GM19438 (cell line): ENCODE measurements around the gene FOXA3.
"Not testable (repeated sequence)": the region's sequence is repeated elsewhere in the genome, so short reads cannot be mapped to it uniquely, and the experiment has no call there.

Experiments
- ATAC-seq: cut with Tn5 transposase; IDR thresholded peaks from one replicate; pipeline ENCODE4 v1.9.1; 2021; ENCODE audit warnings: low read depth; ENCODE audit not compliant: unreplicated experiment

Gene FOXA3

GRCh38 chr19:45827459-45828093 lies 36.5 kb upstream of the FOXA3 start:
- ATAC-seq: no peak

GRCh38 chr19:45828523-45828922 lies 35.6 kb upstream of the FOXA3 start:
- no peak for ATAC-seq

- no peak for ATAC-seq
Measured at GRCh38 chr19:45828945-45829344, 35.2 kb upstream of the FOXA3 start.

- ATAC-seq: no peak
Measured at GRCh38 chr19:45834970-45835369, 29.2 kb upstream of the FOXA3 start.

- no peak for ATAC-seq
Measured at GRCh38 chr19:45842198-45842597, 21.9 kb upstream of the FOXA3 start.

- no peak for ATAC-seq
Measured at GRCh38 chr19:45847663-45848062, 16.5 kb upstream of the FOXA3 start.

- no peak for ATAC-seq
Measured at GRCh38 chr19:45848922-45849321, 15.2 kb upstream of the FOXA3 start.

GRCh38 chr19:45852145-45852750 lies 11.9 kb upstream of the FOXA3 start:
- ATAC-seq: no peak

- ATAC-seq: no peak
Measured at GRCh38 chr19:45852983-45853382, 11.1 kb upstream of the FOXA3 start.

GRCh38 chr19:45854167-45854778 lies 9.9 kb upstream of the FOXA3 start:
- no peak for ATAC-seq

- no peak for ATAC-seq
Measured at GRCh38 chr19:45860359-45861259, 3.5 kb upstream of the FOXA3 start.

- ATAC-seq: no peak
Measured at GRCh38 chr19:45862271-45862563, 1.9 kb upstream of the FOXA3 start.

- peak; percentile 81 for ATAC-seq
Measured at GRCh38 chr19:45862564-45863334, 1.4 kb upstream of the FOXA3 start, which contains the start of gene SYMPK. Gene SYMPK (minus strand): TSS chr19:45863147. CDS start chr19:45854495, 8,652 bp downstream.

GRCh38 chr19:45863335-45863839 lies 739 bp upstream of the FOXA3 start:
- ATAC-seq: no peak

- ATAC-seq: no peak
Measured at GRCh38 chr19:45864629-45865082, 530 bp downstream of the FOXA3 start.

- ATAC-seq: no peak
Measured at GRCh38 chr19:45865269-45865948, 1.3 kb downstream of the FOXA3 start.

- no peak for ATAC-seq
Measured at GRCh38 chr19:45866400-45867176, 2.5 kb downstream of the FOXA3 start.

- not testable (repeated sequence) for ATAC-seq
Measured at GRCh38 chr19:45867241-45867640, 3.1 kb downstream of the FOXA3 start.

- no peak for ATAC-seq
Measured at GRCh38 chr19:45870798-45871197, 6.7 kb downstream of the FOXA3 start.
